NCI-H2227 treated with DMSO at 0.1 percent for 48 hours (cell line): ENCODE results near the gene CHRNB1.

Experiments used
- DNase-seq: peaks from one replicate; lab custom pipeline; 2025; lab: John Stamatoyannopoulos, UW

CHRNB1 gene, protein sequence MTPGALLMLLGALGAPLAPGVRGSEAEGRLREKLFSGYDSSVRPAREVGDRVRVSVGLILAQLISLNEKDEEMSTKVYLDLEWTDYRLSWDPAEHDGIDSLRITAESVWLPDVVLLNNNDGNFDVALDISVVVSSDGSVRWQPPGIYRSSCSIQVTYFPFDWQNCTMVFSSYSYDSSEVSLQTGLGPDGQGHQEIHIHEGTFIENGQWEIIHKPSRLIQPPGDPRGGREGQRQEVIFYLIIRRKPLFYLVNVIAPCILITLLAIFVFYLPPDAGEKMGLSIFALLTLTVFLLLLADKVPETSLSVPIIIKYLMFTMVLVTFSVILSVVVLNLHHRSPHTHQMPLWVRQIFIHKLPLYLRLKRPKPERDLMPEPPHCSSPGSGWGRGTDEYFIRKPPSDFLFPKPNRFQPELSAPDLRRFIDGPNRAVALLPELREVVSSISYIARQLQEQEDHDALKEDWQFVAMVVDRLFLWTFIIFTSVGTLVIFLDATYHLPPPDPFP

DNA sequence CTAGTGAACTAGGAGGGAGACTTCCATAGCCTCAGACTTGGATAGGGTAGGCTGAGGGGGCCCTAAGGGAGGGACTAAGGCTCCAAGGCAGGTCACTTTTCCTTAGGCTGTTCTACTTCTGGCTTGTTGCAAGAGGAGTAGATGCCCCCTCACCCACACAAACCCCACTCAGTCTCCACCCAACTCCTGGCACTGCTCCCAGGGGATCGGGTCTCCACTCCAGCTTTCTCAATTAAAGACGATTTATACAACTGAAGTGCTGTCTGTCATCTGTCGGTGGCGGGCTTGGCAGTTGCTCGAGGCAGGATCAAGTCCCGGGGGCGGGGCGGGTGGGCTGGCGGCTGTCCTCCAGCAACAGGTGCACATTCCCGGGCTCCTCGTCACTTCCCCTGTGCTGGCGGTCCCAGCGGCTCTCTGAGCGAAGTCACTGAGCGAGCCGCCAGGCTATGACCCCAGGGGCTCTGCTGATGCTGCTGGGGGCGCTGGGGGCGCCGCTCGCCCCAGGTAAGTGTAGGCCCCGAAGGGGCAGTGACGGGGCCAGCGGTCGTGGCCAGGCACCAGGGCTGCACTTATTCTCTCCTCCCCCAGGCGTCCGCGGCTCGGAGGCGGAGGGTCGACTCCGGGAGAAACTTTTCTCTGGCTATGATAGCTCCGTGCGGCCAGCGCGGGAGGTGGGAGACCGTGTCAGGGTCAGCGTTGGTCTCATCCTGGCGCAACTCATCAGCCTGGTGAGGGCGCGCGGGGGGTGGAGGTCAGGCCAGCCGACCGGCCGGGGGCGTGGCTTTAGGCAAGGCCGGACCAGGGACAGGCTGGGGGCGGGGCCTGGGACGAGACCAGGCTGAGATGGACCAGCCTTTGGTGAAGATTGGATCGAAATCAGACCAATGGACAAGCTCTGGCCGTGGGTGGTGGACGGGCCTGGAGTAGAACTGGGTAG is at the start of gene CHRNB1:
TSS of gene CHRNB1 (plus strand) at position 380 of the 937 bp plus-strand sequence. CDS start at position 447, 67 bp downstream.
- DNase-seq = peak; percentile 6

DNA sequence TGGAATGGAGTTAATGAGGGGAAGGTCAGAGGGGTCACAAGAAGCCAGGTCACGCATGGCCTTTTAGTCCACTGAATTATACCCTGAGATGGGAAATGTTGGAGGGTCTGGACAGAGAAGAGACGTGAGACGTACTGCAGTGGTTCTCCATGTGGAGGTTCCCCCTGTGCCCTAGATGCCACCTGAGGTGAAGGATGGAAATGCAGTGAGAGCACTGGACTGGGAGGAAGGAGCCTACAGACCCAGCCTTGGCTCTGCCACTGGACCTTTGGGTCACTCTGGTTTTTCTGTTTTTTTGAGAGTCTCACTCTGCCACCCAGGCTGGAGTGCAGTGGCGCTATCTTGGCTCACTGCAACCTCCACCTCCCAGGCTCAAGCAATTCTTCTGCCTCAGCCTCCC is 48.7 kb upstream of the CHRNB1 start:
- DNase-seq = no peak

DNA sequence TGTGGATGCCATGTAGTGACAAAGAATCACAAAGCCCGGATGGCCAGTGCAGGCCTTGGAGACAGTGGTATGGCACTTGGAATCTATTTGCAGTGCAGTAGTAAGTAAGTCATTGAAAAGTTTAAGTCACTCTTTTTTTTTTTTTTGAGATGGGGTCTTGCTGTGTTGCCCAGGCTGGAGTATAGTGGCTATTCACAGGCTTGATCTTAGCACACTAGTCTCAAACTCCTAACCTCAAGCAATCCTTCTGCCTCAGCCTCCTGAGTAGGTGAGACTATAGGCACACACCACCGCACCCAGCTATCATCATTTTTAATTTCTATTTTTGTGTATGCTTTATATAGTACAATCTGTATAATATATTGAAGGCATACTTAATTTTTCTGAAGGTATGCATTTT is 46.2 kb upstream of the CHRNB1 start:
- DNase-seq = no peak

DNA sequence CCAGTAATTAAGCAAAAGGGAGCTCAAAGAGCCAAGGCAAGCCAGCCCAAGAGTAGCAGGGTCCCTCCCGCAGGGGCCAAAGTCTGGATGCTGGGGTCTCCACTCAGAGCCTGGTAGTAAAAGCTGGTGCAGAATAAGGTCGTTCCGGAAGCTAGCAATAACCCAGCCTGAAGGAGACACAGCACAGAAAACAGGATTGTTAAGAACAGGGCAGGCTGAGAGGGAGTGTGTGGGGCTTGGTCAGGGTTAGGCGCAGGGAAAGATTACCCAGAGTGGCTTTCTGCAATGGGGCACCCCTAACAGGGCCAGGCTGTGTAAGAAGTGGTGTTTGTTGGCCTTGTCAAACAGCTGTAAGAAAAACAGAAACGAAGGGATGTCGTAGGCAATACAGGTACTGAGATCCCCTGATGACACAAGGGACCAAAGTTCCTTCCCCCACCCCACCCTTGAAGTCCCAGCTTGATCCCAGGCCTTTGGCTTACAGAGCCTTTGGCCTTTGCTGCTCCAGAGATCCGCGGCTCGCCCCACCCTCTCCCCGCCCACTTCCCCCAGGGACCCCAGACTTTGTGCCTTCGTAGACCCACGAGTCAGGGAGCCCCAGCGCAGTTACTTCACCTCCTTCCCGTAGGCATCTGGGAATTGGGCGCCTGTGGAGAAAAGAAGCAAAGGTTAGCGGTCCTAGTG is 41.7 kb upstream of the CHRNB1 start:
- no peak for DNase-seq

DNA sequence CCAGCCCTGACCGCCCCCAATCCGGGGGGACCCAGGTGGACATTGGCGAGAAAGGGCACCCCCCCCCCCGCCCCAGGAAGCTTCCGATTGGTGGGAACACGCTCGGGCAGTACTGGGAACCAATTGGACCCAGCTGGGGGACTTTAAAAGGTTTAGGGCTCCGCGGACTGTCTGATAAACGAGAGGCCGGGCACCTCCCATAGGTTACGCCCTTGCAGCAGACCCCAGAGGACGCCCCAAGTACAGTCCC is 41.2 kb upstream of the CHRNB1 start:
- no peak for DNase-seq

DNA sequence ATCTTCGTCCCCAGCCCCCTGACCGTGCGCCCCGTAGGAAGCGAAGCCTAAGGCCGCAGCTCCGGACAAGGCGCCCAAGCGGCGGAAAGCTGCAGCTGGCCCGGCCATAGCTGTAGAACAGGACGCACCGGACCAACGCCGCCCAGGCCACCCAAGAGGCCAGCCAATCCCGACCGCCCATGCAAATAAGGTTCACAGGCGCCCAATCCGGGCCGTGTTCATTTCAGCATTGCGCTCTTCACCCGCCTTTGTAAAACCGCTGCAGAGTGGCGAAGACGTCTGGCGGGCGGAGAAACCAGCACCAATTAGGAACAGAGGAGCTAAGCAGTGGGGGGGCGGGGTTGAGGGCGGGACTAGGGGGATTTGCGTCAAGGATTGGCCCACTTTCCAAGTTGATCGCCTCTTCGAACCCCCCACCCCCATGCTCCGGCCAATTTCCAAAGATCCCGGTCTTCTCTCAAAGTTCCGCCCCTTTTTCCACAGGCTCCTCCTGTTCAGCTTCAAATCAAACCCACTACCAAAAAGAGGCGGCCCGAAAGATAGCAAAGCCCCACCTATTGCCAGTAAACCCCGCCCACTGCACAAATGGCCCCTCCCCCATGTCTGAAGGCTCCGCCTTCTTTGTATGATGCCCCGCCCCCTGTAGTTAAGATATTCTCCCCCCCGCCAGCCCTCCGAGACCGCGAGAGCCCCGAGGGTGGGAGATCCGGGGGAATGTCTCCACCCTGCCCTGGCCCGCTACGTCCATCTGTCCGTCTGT is 40.7 kb upstream of the CHRNB1 start, which contains the start of gene TMEM256:
TSS of gene TMEM256 (minus strand) at position 121 of the 760 bp plus-strand sequence. CDS start at position 108, 13 bp downstream.
- peak; percentile 95 for DNase-seq

DNA sequence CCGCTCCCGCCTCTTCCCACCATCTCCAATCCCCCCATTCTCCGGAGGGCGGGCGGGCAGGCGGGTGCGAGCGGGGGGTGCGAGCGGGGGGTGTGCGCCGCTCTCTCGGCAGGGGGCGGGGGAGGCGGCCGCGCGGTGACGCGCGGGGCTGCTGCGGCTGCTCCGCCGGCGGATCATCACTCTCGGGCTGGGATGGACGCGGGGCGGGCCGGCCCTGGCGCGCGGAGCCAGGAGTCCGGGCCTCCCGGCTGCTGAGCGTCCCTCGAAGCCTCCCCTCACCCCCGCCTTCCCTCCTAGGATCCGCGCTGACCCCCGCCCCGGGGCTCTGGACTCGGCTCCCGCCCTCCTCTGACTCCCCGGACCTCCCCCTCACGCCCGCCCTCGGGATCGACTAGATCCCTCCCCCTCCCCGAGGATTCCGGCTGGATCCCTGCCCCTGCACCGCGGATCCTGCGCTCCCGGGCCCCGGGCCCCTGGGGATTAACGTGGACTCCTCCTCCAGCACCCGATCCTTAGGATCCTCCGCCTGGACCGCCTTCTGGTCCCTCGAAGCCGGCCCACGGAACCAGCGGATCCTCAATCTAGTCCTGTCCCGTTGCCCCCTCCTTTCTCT is 40.0 kb upstream of the CHRNB1 start:
- DNase-seq = no peak

DNA sequence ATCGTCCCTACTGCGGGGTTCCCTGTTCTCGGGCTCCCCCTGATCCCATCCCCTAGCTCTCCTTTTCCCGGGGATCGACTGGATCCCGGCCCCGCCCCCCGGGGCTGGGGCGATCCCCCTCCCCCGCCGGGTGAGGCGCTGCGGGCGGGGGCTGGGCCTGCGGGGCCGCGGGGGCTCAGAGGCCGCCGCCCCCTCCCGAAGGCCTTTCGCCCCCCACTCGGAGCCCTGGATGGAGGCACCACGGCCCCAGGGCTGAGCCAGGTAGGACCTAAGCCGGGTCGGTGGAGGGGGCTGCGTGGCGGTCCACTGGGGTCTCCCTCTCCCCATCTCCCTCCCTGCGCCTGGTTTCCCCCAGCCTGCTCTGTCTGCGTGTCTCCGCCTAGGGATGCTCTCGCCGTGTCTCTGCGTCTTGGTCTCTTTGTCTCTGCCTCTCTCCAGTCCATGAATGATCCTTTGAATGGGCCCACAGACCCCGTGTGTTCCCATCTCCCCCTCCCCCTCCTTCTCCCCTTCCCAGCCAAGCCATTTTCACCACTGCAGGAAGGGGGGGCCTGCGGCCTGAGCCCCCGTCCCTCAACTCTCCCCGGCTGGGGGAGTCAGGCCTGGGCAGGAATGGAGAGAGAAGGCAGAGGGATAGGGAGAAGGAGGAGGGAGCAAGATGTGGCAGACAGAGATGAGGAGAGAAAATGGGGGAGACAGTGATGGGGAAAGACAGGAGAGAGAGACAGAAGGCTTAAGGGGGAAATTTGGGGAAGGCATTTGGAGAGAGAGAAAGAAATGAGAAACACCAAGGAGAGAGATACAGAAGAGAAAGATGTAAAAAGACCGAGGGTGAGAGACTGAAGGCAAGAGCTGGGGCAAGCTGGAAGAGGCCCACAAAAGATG is 39.3 kb upstream of the CHRNB1 start:
- peak; percentile 5 for DNase-seq

DNA sequence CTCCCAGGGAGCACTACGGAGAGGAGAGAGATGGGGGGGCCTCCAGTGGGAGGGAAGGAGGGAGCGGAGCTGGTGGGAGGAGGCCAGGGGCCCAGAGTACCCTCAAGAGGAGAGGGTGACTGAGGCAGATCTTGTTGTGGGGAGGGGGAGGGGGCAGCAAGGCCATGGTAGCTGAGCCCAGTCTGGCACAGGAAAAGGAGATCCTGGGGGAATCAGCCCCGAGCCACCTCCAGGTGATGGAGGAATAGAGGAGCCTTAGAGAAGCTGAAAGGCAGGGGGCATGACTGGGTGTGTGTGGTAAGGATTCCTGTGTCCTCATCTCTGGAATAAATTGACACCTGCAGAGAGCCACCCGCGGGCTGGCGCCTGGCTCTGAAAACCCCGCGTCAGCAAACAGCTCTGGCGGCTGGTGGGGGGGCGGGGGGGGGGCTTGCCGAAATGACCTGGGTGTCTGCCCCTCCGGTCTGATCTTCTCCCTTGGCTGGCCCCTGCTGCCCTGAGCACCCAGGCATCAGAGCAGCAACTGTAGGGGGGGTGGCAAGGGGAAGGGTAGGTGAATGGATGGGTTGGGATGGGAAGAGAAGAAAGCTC is 38.5 kb upstream of the CHRNB1 start:
- no peak for DNase-seq

DNA sequence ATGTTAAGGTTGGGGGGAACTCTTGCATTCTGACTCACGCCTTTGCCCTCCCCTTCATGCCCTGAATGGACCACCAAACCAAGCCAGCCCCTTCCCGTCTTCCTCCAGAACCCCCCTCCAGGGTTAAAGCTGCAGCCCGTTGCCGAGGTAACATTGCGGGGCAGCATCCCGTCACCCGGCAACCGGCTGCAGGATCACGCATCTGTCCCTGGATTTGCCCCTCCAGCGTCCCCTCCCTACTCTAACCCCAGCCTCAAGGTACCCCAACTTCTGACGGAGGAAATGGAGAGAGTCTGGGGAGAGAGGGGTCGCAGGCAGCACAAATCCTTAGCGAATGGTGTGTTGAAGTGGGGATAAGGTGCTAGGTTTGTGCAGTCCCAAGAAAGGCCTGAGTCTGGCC is 37.8 kb upstream of the CHRNB1 start:
- no peak for DNase-seq

DNA sequence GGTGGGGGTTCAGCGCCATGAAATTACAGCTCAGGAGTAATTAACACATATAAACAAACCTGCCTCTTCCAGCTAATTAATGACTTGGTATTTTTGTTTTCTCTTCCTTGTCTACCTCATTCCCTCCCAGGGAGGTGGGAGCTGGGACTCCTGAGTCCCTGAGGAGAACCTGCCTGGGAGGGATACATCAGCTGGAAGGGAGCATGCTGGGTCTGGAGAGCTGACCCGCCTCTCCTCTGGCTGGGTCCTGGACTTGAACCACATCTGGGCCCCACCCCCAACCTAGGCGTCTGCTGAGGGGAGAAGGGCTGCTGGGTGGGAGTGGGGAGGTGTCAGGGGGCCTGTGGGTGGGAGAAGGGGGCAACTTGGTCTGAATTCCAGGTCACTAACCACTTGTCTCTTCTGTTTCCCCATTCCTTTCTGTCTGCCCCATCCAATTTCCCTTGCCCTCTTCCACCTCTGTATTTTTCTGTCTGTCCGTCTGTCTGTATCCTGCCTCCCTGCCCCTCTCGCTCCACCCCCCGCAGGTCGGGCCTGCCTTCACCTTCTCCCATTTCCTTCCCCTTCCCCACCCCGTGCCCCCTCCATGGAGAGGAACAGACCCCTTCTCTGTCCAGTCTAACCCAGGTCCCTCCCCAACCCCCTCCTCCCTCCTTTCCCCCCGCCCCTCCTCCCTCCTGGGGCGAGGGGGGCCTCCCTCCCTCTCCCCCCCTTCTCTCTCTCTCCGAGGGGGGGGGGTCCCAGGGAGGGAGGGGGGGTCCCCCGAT is 37.2 kb upstream of the CHRNB1 start, which contains the start of gene NLGN2:
TSS of gene NLGN2 (plus strand) at position 361 of the 767 bp plus-strand sequence. CDS start 411 bp downstream, outside the sequence.
- no peak for DNase-seq

DNA sequence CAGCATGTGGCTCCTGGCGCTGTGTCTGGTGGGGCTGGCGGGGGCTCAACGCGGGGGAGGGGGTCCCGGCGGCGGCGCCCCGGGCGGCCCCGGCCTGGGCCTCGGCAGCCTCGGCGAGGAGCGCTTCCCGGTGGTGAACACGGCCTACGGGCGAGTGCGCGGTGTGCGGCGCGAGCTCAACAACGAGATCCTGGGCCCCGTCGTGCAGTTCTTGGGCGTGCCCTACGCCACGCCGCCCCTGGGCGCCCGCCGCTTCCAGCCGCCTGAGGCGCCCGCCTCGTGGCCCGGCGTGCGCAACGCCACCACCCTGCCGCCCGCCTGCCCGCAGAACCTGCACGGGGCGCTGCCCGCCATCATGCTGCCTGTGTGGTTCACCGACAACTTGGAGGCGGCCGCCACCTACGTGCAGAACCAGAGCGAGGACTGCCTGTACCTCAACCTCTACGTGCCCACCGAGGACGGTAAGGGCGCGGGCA is 36.6 kb upstream of the CHRNB1 start:
- no peak for DNase-seq

DNA sequence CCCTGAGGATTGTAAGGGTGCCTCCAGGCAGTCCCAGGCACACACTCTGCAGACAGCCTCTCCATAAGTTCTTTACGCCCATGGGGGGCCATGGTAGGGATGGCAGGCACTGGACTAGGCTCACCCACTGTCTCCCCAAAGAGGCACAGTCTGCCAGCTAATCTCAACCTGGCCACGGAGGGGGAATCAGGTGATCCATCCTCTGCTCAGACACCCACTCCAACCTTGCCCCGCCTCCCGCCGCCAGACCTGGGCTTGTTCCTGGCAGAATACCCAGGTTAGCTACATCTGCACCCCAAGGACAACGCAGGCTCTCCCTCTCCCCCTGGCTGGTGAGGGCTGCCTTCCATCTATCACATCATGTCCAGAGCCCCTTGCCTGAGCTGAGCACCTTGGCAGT is 36.0 kb upstream of the CHRNB1 start:
- no peak for DNase-seq

DNA sequence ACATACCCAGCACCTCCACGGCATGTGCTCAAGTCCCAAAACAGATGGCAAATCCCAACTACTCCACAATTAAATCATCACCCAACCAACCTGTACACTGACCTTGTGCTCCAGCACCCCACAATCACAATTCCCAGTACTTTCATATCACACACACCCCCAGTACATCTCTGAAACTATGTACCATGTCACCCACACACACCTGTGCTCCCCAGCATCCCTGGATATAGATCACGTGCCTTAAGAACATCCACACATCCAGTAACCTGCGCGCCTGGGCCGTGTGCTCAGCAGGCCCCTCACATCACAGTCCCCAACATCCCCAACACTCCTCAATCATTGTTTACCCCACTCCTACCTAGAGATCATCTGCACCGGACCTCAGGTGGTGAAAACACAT is 35.1 kb upstream of the CHRNB1 start:
- no peak for DNase-seq

DNA sequence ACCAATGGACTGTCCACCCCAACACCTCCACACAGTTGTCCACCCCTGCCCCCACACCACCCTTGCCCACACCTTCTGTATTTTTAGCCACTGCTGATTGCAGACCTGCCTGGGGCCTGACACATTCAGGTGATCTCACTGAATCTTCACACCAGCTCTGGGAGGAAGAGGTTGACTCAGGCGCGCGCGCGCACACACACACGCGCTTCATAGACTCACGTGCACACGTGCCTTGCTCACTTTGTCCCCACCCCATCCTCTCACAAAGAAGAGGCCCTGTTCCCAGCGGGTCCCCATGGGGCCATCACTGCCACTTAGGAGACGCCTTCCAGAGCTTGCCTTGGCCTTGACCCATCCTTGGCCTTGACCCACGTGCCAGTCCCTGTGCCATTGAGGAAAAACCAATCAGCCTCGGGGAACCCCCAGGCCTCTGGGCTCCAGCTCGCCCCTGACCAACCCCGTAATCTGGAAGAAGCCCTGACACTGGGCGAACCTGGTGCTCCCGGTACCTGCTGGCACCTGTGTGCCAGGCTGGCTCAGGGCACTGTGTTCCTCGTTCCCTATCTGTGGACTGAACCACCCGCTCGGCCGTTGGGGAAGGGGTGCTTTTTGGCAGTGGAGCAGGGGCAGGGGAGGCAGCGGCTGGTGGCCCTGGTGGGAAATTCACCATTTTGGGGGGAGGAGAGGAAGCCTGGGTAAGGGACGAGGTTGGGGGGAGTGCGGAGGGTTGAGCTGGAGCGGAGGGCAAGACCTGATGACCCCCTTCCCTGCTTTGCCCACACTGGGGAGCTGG is 34.0 kb upstream of the CHRNB1 start:
- no peak for DNase-seq

DNA sequence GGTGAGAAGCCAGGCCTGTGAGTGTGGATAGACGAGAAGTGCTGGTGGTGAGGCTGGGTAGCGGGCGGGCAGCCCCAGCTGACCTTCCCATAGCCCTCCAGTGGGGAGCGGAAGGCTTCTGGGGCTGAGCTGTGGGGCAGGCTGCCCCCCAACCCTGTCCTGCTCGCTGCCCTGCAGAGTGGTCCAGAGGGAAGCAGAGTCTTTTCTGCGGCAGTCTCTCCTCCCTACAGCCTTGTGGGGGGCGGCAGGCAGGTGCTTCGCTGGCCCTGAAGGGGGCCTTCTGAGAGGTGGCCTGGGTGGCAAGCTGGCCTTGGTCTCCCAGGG is 33.5 kb upstream of the CHRNB1 start:
- DNase-seq = no peak

DNA sequence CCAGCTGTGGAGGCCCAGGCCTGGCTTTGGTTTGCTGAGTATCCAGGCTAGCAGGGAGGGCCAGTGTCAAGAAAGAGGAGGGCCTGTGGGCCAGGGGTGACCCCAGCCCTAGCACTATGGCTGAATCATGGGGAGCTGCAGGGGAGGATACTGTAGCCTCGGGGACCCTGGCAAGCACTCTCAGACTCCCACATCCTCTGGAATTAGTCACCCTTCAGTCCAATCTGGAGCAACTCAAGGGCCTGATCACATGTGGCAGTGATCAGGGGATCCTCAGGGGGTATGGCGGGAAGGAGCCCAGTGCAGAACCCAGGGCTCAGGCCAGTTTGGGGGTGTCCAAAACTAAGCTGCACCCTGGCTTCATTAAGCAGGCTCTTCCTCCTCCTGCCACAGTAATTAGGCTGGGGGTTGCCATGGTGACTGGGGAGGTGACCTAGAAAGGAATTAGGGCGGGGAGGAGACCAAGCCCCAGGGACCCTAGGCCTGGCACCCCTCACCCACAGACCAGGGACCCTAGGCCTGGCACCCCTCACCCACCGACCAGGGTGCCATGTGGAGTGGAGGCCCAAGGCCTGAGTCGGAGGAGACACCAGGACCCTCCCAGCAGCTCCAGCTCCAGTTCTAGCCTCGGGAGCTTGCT is 31.4 kb upstream of the CHRNB1 start:
- DNase-seq = no peak

DNA sequence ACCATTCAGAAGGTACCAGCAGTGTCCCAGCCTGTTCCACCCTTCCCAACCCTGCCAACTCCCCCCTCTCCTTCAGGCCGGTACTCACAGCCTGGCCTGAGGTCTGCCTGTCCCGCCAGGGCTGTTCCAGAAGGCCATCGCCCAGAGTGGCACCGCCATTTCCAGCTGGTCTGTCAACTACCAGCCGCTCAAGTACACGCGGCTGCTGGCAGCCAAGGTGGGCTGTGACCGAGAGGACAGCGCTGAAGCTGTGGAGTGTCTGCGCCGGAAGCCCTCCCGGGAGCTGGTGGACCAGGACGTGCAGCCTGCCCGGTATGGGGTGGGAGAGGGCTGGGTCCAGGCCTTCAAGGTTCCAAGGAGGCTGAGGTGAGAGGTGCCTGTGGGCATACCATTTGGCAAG is 30.0 kb upstream of the CHRNB1 start:
- no peak for DNase-seq
